Measurements from ENCODE around the gene ZFP36L1. TPM values are rescaled to one million over a fixed set of nuclear protein-coding genes. Genes with fewer than 3 reads are reported as not detected.

The ZFP36L1 gene
- total RNA-seq, 1 experiment from 2014 or later = 39.7 TPM

- peak; percentile 40 for DNase-seq (ENCODE audit: low spot score)
Observed at GRCh38 chr14:68762953-68763764, 29.7 kb downstream of the ZFP36L1 start.

- DNase-seq (ENCODE audit: low spot score) = no peak
Observed at GRCh38 chr14:68761391-68761790, 31.5 kb downstream of the ZFP36L1 start.

GRCh38 chr14:68760761-68761160, 32.1 kb downstream of the ZFP36L1 start:
- DNase-seq (ENCODE audit: low spot score) = no peak

- no peak for DNase-seq (ENCODE audit: low spot score)
Observed at GRCh38 chr14:68759937-68760336, 32.9 kb downstream of the ZFP36L1 start.

- DNase-seq (ENCODE audit: low spot score) = no peak
Observed at GRCh38 chr14:68759017-68759560, 33.8 kb downstream of the ZFP36L1 start.

GRCh38 chr14:68758301-68758700, 34.6 kb downstream of the ZFP36L1 start:
- DNase-seq (ENCODE audit: low spot score) = no peak

- no peak for DNase-seq (ENCODE audit: low spot score)
Observed at GRCh38 chr14:68757618-68758081, 35.2 kb downstream of the ZFP36L1 start.

- no peak for DNase-seq (ENCODE audit: low spot score)
Observed at GRCh38 chr14:68756734-68757133, 36.1 kb downstream of the ZFP36L1 start.

GRCh38 chr14:68756000-68756481, 36.8 kb downstream of the ZFP36L1 start:
- no peak for DNase-seq (ENCODE audit: low spot score)

- DNase-seq (ENCODE audit: low spot score) = no peak
Observed at GRCh38 chr14:68755016-68755353, 37.9 kb downstream of the ZFP36L1 start.

- no peak for DNase-seq (ENCODE audit: low spot score)
Observed at GRCh38 chr14:68753690-68754089, 39.2 kb downstream of the ZFP36L1 start.

- no peak for DNase-seq (ENCODE audit: low spot score)
Observed at GRCh38 chr14:68752271-68753006, 40.4 kb downstream of the ZFP36L1 start.

GRCh38 chr14:68749487-68750475, 43.1 kb downstream of the ZFP36L1 start:
- peak; percentile 8 for DNase-seq (ENCODE audit: low spot score)

- no peak for DNase-seq (ENCODE audit: low spot score)
Observed at GRCh38 chr14:68748691-68749090, 44.2 kb downstream of the ZFP36L1 start.

GRCh38 chr14:68748260-68748659, 44.6 kb downstream of the ZFP36L1 start:
- no peak for DNase-seq (ENCODE audit: low spot score)

- no peak for DNase-seq (ENCODE audit: low spot score)
Observed at GRCh38 chr14:68747393-68747792, 45.5 kb downstream of the ZFP36L1 start.

GRCh38 chr14:68744613-68745012, 48.3 kb downstream of the ZFP36L1 start:
- DNase-seq (ENCODE audit: low spot score) = no peak

GRCh38 chr14:68741839-68742470, 50.9 kb downstream of the ZFP36L1 start:
- no peak for DNase-seq (ENCODE audit: low spot score)

GRCh38 chr14:68741477-68741791, 51.4 kb downstream of the ZFP36L1 start:
- no peak for DNase-seq (ENCODE audit: low spot score)

GRCh38 chr14:68740788-68741476, 51.9 kb downstream of the ZFP36L1 start:
- DNase-seq (ENCODE audit: low spot score) = no peak
